K562 (cell line): ENCODE data around the gene ZBTB16. TPM values are rescaled to one million over a fixed set of nuclear protein-coding genes. Genes with fewer than 3 reads are reported as not detected.

Experiments used
- ATAC-seq: fragments of 200-7000 bp; cut with Tn5 transposase; 3 replicates; pipeline ENCODE4 v1.9.1; 2020; ENCODE audit warnings: moderate library complexity
- BruUV-seq: library from RNA; stranded (reverse); fragments of 400-500 nt; replicated peaks from 2 replicates; lab custom pipeline; 2021; lab: Mats Ljungman, UMichigan
- CTCF ChIA-PET: fragments of 300-600 bp; formaldehyde crosslinking; extraction: SDS; loops from one replicate; lab custom pipeline; 2021; ENCODE audit warnings: low intra/inter-chr PET ratio; lab: Yijun Ruan, JAX
- POLR2A ChIA-PET: fragments of 300-600, 350-650 bp; sonication (Branson Sonifier 250); formaldehyde crosslinking; extraction: SDS; loops from one replicate; lab custom pipeline; 2021; ENCODE audit warnings: antibody characterized with exemption, inconsistent platforms; lab: Yijun Ruan, JAX
- DNase-seq, 4 experiments: peaks; one replicate each; pipeline versions ENCODE4 v3.0.0 to v3.0.0-alpha.2; 2011 to 2018; ENCODE audit warnings: low spot score in 3 of 4, mixed read lengths in 3 of 4; ENCODE audit errors: extremely low read depth in 1 of 4
- FAIRE-seq: peaks from 2 replicates; lab custom pipeline; 2011; peaks lifted over from hg19 to GRCh38; lab: Jason Lieb, UNC
- H2AFZ ChIP-seq: 2 replicates; pipeline ENCODE4 v1.6.0; 2011; ENCODE audit warnings: low read depth, low read length, control low read depth, inconsistent platforms
- H3K27ac ChIP-seq: fragments of 200-600 bp; 3 replicates; pipeline ENCODE4 v1.8.0; 2011; ENCODE audit warnings: low read depth, mild to moderate bottlenecking, control low read depth, inconsistent platforms, low read length, moderate library complexity, mixed read lengths; ENCODE audit errors: extremely low read depth
- H3K27me3 ChIP-seq, 2 experiments: fragments of 300-600 bp in 1 of 2; 2 replicates in 1 of 2; 3 replicates in 1 of 2; pipeline versions ENCODE4 v1.6.0 to v1.8.0; 2011; ENCODE audit warnings: inconsistent platforms in 2 of 2, low read length in 2 of 2, mild to moderate bottlenecking in 1 of 2, mixed read lengths in 1 of 2, moderate library complexity in 1 of 2; ENCODE audit not compliant: control insufficient read depth in 2 of 2, insufficient read depth in 2 of 2
- H3K36me3 ChIP-seq: fragments of 300-600 bp; 3 replicates; pipeline ENCODE4 v1.8.0; 2011; ENCODE audit warnings: mild to moderate bottlenecking, low read length, inconsistent platforms; ENCODE audit not compliant: control insufficient read depth, insufficient read depth
- H3K4me1 ChIP-seq, 2 experiments: fragments of 200-600 bp in 1 of 2; replicated peaks in 1 of 2; 2 replicates in 1 of 2; 3 replicates in 1 of 2; pipeline versions ENCODE4 v1.5.1 to v1.8.0; 2011; ENCODE audit warnings: inconsistent platforms in 2 of 2, low read length in 2 of 2, mild to moderate bottlenecking in 1 of 2, mixed read lengths in 1 of 2, moderate library complexity in 1 of 2; ENCODE audit not compliant: control insufficient read depth in 2 of 2, insufficient read depth in 2 of 2
- H3K4me2 ChIP-seq: 2 replicates; pipeline ENCODE4 v1.6.1; 2011; ENCODE audit warnings: low read length, control low read depth, inconsistent platforms, mixed read lengths; ENCODE audit not compliant: insufficient read depth
- H3K4me3 ChIP-seq: fragments of 200-600 bp; sonication (generic), shearing (Covaris generic); 2 replicates; pipeline ENCODE4 v1.5.1; 2016; ENCODE audit warnings: control low read depth, inconsistent platforms
- H3K79me2 ChIP-seq: fragments of 200-600 bp; 3 replicates; pipeline ENCODE4 v1.8.0; 2011; ENCODE audit warnings: low read length, inconsistent platforms; ENCODE audit not compliant: control insufficient read depth, insufficient read depth
- H3K9ac ChIP-seq, 2 experiments: 2 replicates each; pipeline versions ENCODE4 v1.6.0 to v1.6.1; 2011; ENCODE audit warnings: low read depth in 2 of 2, low read length in 2 of 2, control low read depth in 1 of 2, inconsistent platforms in 1 of 2, mild to moderate bottlenecking in 1 of 2, mixed read lengths in 1 of 2; ENCODE audit not compliant: insufficient read depth in 1 of 2
- H3K9me1 ChIP-seq: one replicate; pipeline ENCODE4 v1.6.0; 2011; ENCODE audit warnings: inconsistent platforms, mild to moderate bottlenecking, low read length, moderate library complexity; ENCODE audit not compliant: control insufficient read depth, insufficient read depth
- H3K9me3 ChIP-seq: replicated peaks from 2 replicates; pipeline ENCODE4 v1.5.1; 2011; ENCODE audit warnings: low read depth, low read length, inconsistent platforms; ENCODE audit not compliant: control insufficient read depth, insufficient read depth
- H4K20me1 ChIP-seq: replicated peaks from 2 replicates; pipeline ENCODE4 v1.6.1; 2011; ENCODE audit warnings: low read length, inconsistent platforms, mixed read lengths; ENCODE audit not compliant: control insufficient read depth, insufficient read depth
- NR2C2 ChIP-seq, 2 experiments: fragments of 200-800 bp in 1 of 2; sonication (Bioruptor generic) in 1 of 2; sonication (generic) in 1 of 2; formaldehyde crosslinking in 1 of 2; IDR thresholded peaks; 2 replicates each; pipeline versions ENCODE4 v1.6.1 to v1.8.0; 2016 to 2022; ENCODE audit warnings: mild to moderate bottlenecking in 1 of 2, missing compliant biosample characterization in 1 of 2, missing genetic modification characterization in 1 of 2, missing genetic modification reagents in 1 of 2
- RAD51 ChIP-seq: fragments of 450-650 bp; IDR thresholded peaks from 2 replicates; pipeline ENCODE4 v1.7.1; 2016; ENCODE audit warnings: low read depth, mild to moderate bottlenecking, borderline replicate concordance
- SUPT5H ChIP-seq: fragments of 450-650 bp; IDR thresholded peaks from 2 replicates; pipeline ENCODE4 v1.6.1; 2016
- ZNF449 ChIP-seq: fragments of 250-450 bp; sonication (Bioruptor Pico); IDR thresholded peaks from 2 replicates; pipeline ENCODE4 v1.8.0; 2022; ENCODE audit warnings: moderate library complexity, mild to moderate bottlenecking, inconsistent platforms
- ZNF764 ChIP-seq: fragments of 250-450 bp; sonication (Bioruptor Pico); IDR thresholded peaks from 2 replicates; pipeline ENCODE4 v1.4.0; 2020; ENCODE audit warnings: low read depth, mild to moderate bottlenecking, moderate library complexity
- WGBS: fragments of 100-300 bp; shearing (Covaris generic); methylation state at CpG from one replicate; pipeline ENCODE4 v1.1.6; 2016; ENCODE audit warnings: low coverage, mixed read lengths; ENCODE audit not compliant: insufficient coverage; ENCODE audit errors: missing lambda C conversion rate; 5-methylcytosine and 5-hydroxymethylcytosine counted together
- in situ Hi-C: fragments of 300-500 bp; cut with MboI; formaldehyde crosslinking; loops from 4 replicates; pipeline ENCODE4 v1.15.0; 2018; ENCODE audit warnings: inconsistent platforms, mixed read lengths
- intact Hi-C: fragments of 100-400 bp; cut with micrococcal nuclease; formaldehyde crosslinking; loops from 2 replicates; pipeline ENCODE4 v1.14.2; 2022
- polyA plus RNA-seq, 8 experiments: library from polyadenylated mRNA; depleted of rRNA in 4 of 8; stranded (reverse) in 5 of 8; unstranded in 3 of 8; fragments of >200 nt; fragmentation: Nextera tagmentation in 2 of 8; fragmentation: Illumina TruSeq in 1 of 8; extraction: Ambion mirVana in 2 of 8; extraction: Trizol in 1 of 8; gene quantifications; 2 replicates each; pipeline versions ENCODE4 v1.2.1 to v1.2.3, GENCODE V29; 2011 to 2014; ENCODE audit warnings: inconsistent platforms in 1 of 8, missing spikeins in 1 of 8
- total RNA-seq, 7 experiments: library from RNA; depleted of rRNA in 6 of 7; stranded (reverse); fragments of >200 nt in 6 of 7; fragmentation: Illumina TruSeq in 2 of 7; extraction: Trizol in 2 of 7; gene quantifications; 2 replicates each; pipeline versions ENCODE4 v1.2.1 to v1.2.3, GENCODE V29; 2011 to 2021; ENCODE audit warnings: low replicate concordance in 1 of 7
- TF ChIP-seq, protein P1 (sequence below): sonication (generic); formaldehyde crosslinking; IDR thresholded peaks from 2 replicates; pipeline ENCODE4 v1.8.0; 2023; ENCODE audit warnings: missing genetic modification reagents, mild to moderate bottlenecking, borderline replicate concordance

Gene ZBTB16
- total and polyA plus RNA-seq, 9 of the 15 experiments (the other 6 are each of a cell fraction or from before 2014, with no cell fraction given), result 0.06 to 0.40 (median 0.24) TPM; not detected in 4

DNA sequence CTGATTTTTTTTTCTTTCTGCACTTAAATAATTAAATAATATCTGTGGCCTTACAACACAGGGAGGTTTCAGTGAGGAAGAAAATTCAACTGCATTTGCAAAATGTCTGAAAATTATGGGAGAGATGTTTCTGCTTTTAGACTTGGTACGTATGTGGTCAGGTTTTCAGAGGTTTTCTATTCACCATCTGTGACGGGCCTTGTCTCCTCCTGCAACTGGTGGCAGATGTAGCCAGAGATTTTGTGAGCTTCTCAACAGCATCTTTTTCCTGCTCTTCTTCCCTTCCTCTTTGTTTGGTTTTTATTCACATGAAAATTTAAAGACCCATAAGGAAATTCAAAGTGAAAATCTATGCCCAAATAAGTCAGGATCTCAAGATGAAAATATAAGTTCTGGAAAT lies 38.3 kb downstream of the ZBTB16 start:
- H4K20me1 ChIP-seq, result no peaks in the 10 kb centered on the region
- intact Hi-C loops, result no loop called here
- no peaks in the 10 kb centered on the region for H3K9me1 ChIP-seq
- TF ChIP-seq ZNF449 (CRISPR knock-in tag) (no peak), NR2C2 (CRISPR knock-in tag; IDR thresholded peaks at IDR 0.05) (no peak), NR2C2 (tag; IDR thresholded peaks at IDR 0.05) (no peak), RAD51 (no peak), ZNF764 (CRISPR knock-in tag) (no peak), SUPT5H (no peak)
- TF ChIP-seq, protein P1, sequence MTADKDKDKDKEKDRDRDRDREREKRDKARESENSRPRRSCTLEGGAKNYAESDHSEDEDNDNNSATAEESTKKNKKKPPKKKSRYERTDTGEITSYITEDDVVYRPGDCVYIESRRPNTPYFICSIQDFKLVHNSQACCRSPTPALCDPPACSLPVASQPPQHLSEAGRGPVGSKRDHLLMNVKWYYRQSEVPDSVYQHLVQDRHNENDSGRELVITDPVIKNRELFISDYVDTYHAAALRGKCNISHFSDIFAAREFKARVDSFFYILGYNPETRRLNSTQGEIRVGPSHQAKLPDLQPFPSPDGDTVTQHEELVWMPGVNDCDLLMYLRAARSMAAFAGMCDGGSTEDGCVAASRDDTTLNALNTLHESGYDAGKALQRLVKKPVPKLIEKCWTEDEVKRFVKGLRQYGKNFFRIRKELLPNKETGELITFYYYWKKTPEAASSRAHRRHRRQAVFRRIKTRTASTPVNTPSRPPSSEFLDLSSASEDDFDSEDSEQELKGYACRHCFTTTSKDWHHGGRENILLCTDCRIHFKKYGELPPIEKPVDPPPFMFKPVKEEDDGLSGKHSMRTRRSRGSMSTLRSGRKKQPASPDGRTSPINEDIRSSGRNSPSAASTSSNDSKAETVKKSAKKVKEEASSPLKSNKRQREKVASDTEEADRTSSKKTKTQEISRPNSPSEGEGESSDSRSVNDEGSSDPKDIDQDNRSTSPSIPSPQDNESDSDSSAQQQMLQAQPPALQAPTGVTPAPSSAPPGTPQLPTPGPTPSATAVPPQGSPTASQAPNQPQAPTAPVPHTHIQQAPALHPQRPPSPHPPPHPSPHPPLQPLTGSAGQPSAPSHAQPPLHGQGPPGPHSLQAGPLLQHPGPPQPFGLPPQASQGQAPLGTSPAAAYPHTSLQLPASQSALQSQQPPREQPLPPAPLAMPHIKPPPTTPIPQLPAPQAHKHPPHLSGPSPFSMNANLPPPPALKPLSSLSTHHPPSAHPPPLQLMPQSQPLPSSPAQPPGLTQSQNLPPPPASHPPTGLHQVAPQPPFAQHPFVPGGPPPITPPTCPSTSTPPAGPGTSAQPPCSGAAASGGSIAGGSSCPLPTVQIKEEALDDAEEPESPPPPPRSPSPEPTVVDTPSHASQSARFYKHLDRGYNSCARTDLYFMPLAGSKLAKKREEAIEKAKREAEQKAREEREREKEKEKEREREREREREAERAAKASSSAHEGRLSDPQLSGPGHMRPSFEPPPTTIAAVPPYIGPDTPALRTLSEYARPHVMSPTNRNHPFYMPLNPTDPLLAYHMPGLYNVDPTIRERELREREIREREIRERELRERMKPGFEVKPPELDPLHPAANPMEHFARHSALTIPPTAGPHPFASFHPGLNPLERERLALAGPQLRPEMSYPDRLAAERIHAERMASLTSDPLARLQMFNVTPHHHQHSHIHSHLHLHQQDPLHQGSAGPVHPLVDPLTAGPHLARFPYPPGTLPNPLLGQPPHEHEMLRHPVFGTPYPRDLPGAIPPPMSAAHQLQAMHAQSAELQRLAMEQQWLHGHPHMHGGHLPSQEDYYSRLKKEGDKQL, result no peak
- 16% methylated on average over 2 of the region's 2 CpGs for WGBS
- no peak overlapping the region for H3K4me3 ChIP-seq
- BruUV-seq, result no TSS peak
- no peaks in the 10 kb centered on the region for H3K4me1 ChIP-seq
- H3K79me2 ChIP-seq, result no peaks in the 10 kb centered on the region
- FAIRE-seq (no peak), DNase-seq (no peak), ATAC-seq (no peak)
- H2AFZ ChIP-seq, result no peak overlapping the region
- H3K9ac ChIP-seq, result no peak overlapping the region
- in situ Hi-C loops, result no loop called here
- ChIA-PET POLR2A (no interaction called here), CTCF (no interaction called here)
- peaks cover 25 to 40% of the 10 kb centered on the region in 2 experiments for H3K27me3 ChIP-seq
- H3K4me2 ChIP-seq, result no peak overlapping the region
- no peak overlapping the region for H3K27ac ChIP-seq
- no peaks in the 10 kb centered on the region for H3K36me3 ChIP-seq
- no peaks in the 10 kb centered on the region for H3K9me3 ChIP-seq
